DND-41 (cell line): Measurements from ENCODE around the gene PPP1CC.

Source experiments
- ATAC-seq: fragments of 200-7000 bp; cut with Tn5 transposase; 3 replicates; pipeline ENCODE4 v1.9.1; 2021; ENCODE audit warnings: low read depth; ENCODE audit not compliant: insufficient read depth
- DNase-seq: peaks from one replicate; pipeline ENCODE4 v3.0.0-alpha.2; 2020
- H2AFZ ChIP-seq: 2 replicates; pipeline ENCODE4 v1.6.0; 2012; ENCODE audit warnings: low read depth, low read length
- H3K27ac ChIP-seq: 2 replicates; pipeline ENCODE4 v1.5.1; 2012; ENCODE audit warnings: low read length, inconsistent platforms
- H3K27me3 ChIP-seq: fragments of 200-600 bp; sonication (generic); 2 replicates; pipeline ENCODE4 v1.6.0; 2012; ENCODE audit warnings: low read length, mild to moderate bottlenecking, inconsistent platforms; ENCODE audit not compliant: insufficient read depth, poor library complexity
- H3K36me3 ChIP-seq: 2 replicates; pipeline ENCODE4 v1.5.1; 2012; ENCODE audit warnings: low read length, inconsistent platforms; ENCODE audit not compliant: insufficient read depth
- H3K4me1 ChIP-seq: 2 replicates; pipeline ENCODE4 v1.5.1; 2012; ENCODE audit warnings: mild to moderate bottlenecking, low read length; ENCODE audit not compliant: insufficient read depth
- H3K4me2 ChIP-seq: 2 replicates; pipeline ENCODE4 v1.6.0; 2012; ENCODE audit warnings: mild to moderate bottlenecking, moderate library complexity, low read length, inconsistent platforms; ENCODE audit not compliant: insufficient read depth
- H3K4me3 ChIP-seq, 2 experiments: fragments of 200-600 bp in 1 of 2; shearing (Covaris generic) in 1 of 2; 2 replicates each; pipeline ENCODE4 v1.5.1; 2012 to 2016; ENCODE audit warnings: inconsistent platforms in 2 of 2, low read length in 2 of 2, mild to moderate bottlenecking in 2 of 2, low read depth in 1 of 2, moderate library complexity in 1 of 2
- H3K79me2 ChIP-seq: 2 replicates; pipeline ENCODE4 v1.6.0; 2012; ENCODE audit warnings: low read length, inconsistent platforms; ENCODE audit not compliant: insufficient read depth
- H3K9ac ChIP-seq: 2 replicates; pipeline ENCODE4 v1.6.0; 2012; ENCODE audit warnings: low read depth, mild to moderate bottlenecking, inconsistent platforms, low read length, moderate library complexity
- H3K9me3 ChIP-seq: 2 replicates; pipeline ENCODE4 v1.5.1; 2012; ENCODE audit warnings: low read length, moderate library complexity, mild to moderate bottlenecking, inconsistent platforms; ENCODE audit not compliant: insufficient read depth, severe bottlenecking
- H4K20me1 ChIP-seq: 2 replicates; pipeline ENCODE4 v1.6.0; 2012; ENCODE audit warnings: low read length; ENCODE audit not compliant: insufficient read depth
- EZH2 ChIP-seq: IDR thresholded peaks from 3 replicates; pipeline ENCODE4 v1.6.1; 2012; ENCODE audit warnings: borderline replicate concordance, low read depth, mild to moderate bottlenecking, moderate library complexity, low read length, inconsistent platforms; ENCODE audit not compliant: severe bottlenecking
- TF ChIP-seq, protein P1 (sequence below): IDR thresholded peaks from 2 replicates; pipeline ENCODE4 v1.5.1; 2012; ENCODE audit warnings: borderline replicate concordance, low read length, moderate library complexity, mild to moderate bottlenecking; ENCODE audit not compliant: poor library complexity, severe bottlenecking; ENCODE audit errors: extremely low read depth

PPP1CC gene

DNA sequence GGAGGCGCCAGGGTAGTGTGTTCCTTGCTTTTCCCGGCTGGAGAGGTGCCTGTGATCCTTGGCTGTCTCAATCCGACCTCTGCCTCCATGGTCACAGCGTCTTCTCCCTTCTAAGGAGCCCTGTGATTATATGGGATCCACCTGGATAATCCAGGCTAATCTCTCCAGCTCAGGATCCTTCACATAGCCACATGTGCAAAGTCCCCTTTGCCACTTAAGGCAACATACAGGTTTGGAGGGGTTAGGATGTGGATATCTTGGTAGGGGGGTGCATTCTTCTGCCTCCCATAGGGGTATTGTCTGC, 52.6 kb downstream of the PPP1CC start:
- Histone ChIP-seq H3K27me3 (no peaks in the 10 kb centered on the region), H3K79me2 (no peaks in the 10 kb centered on the region; the same call in 1 of the 2 replicates), H2AFZ (peak overlapping the region; percentile 71), H3K4me3 (peak overlapping the region in 1 of 2 experiments; percentile 57; a peak in 2 of 4 replicates), H3K27ac (peak overlapping the region; percentile 84), H3K9me3 (no peaks in the 10 kb centered on the region), H3K4me2 (peak overlapping the region; percentile 98), H3K9ac (peak overlapping the region; percentile 56), H3K36me3 (no peaks in the 10 kb centered on the region), H4K20me1 (no peaks in the 10 kb centered on the region), H3K4me1 (peaks cover 29% of the 10 kb centered on the region)
- no peak for DNase-seq
- TF ChIP-seq, protein P1, sequence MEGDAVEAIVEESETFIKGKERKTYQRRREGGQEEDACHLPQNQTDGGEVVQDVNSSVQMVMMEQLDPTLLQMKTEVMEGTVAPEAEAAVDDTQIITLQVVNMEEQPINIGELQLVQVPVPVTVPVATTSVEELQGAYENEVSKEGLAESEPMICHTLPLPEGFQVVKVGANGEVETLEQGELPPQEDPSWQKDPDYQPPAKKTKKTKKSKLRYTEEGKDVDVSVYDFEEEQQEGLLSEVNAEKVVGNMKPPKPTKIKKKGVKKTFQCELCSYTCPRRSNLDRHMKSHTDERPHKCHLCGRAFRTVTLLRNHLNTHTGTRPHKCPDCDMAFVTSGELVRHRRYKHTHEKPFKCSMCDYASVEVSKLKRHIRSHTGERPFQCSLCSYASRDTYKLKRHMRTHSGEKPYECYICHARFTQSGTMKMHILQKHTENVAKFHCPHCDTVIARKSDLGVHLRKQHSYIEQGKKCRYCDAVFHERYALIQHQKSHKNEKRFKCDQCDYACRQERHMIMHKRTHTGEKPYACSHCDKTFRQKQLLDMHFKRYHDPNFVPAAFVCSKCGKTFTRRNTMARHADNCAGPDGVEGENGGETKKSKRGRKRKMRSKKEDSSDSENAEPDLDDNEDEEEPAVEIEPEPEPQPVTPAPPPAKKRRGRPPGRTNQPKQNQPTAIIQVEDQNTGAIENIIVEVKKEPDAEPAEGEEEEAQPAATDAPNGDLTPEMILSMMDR = no peak
- TF ChIP-seq EZH2 = no peak
- ATAC-seq = no peak

DNA sequence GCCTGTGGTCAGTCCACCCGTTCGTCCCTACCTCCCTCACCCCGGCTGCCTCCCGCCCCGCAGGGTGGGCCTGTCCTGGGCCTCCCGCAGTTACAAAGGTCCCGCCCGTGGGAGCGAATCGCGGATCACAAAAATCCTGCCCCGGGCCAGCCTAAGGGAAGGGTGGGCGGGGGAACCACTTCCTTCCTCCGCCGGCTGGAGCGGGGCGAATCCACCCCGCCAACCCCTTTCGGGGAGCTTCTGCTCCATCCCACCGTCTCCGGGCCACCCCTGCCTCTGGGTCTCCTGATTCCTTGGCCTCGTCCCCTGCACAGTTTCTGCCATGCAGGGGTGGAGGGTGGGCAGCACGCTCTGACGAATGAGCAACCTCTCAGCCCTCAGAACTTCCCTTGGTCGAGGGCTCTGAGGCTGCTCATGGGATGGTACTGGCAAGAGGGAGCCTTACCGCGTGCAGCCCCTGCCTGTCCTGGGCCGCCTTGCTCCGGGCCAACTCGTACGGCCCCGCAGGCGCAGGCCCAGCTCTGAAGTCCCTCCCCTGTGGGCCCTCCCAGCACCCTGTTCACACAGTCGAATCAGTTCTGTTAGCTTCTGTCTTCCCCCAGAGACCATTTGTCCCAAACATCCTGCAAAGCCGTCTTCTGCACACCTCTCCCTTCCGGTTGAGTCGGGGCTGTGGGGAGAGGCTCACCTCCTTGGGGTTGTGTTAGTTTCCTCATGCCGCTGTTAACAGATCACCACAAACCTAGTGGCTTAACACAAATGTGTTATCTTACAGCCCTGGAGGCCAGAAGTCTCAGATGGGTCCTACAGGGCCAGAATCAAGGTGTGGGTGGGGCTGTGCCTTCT, 53.2 kb downstream of the PPP1CC start:
- no peaks in the 10 kb centered on the region for H3K27me3 ChIP-seq
- H3K79me2 ChIP-seq = no peaks in the 10 kb centered on the region; the same call in 1 of the 2 replicates
- TF ChIP-seq, protein P1 = no peak
- no peaks in the 10 kb centered on the region for H4K20me1 ChIP-seq
- peak overlapping the region; percentile 84 for H3K27ac ChIP-seq
- peak overlapping the region; percentile 98 for H3K4me2 ChIP-seq
- peak; percentile 81 for DNase-seq
- peak; percentile 77 for ATAC-seq
- H3K9ac ChIP-seq = peak overlapping the region; percentile 56
- no peaks in the 10 kb centered on the region for H3K36me3 ChIP-seq
- H3K9me3 ChIP-seq = no peaks in the 10 kb centered on the region
- peak overlapping the region; percentile 71 for H2AFZ ChIP-seq
- H3K4me1 ChIP-seq = peaks cover 29% of the 10 kb centered on the region
- peak overlapping the region; percentile 32 to 57; a peak in 3 of 4 replicates for H3K4me3 ChIP-seq

DNA sequence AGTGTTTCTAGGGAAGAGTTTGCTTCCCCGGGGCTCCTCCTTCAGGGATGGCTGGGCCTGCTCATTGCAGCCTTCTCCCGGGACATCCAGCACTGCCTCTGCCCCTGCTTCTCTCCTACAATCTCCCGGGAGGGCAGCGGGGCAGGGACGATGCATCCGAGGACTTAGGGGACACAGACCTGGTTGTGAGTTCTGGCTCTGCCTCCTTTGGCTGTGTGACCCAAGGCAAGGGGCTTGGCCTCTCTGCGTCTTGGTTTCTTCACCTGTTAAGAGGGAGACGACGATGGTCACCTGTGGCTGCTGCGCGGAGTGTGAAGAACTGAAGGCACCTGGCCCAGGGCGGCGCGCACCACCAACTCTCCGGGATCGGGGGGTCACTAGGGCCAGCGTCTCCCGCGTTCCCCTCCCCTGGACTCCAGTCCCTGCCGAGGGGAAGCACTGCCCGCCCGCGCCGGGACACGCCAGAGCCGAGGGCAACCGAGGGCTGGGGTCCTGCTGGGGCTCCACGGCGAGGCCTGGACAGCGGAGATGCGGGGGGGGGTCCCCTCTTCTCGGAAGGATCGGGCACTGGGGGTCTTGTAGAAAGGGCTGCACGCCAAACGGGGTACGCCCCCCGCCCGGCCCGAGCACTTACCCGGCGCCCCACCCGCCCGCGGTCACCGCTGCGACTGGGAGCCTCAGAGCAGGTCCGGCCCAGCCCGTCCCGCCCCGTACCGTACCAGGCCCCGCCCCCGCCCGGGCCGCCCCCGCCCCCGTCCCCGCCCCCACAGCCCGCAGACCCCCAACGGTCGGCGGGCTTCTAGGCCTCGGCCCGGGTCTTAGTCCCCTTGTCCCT, 54.0 kb downstream of the PPP1CC start, which contains the start of gene HVCN1:
Gene HVCN1, minus strand, starts transcription at position 670 of the 835 bp plus-strand sequence. CDS start 5,870 bp downstream, outside the sequence.
- Histone ChIP-seq H3K4me2 (peak within 1 kb of the TSS; percentile 98), H3K9me3 (no peaks in the 10 kb centered on the region), H3K4me1 (peaks cover 29% of the 10 kb centered on the region), H3K27me3 (no peaks in the 10 kb centered on the region), H4K20me1 (no peaks in the 10 kb centered on the region), H3K36me3 (no peaks in the 10 kb centered on the region), H3K4me3 (peak within 1 kb of the TSS; percentile 50 to 57; a peak in 3 of 4 replicates), H3K27ac (peak within 1 kb of the TSS; percentile 84), H2AFZ (peak within 1 kb of the TSS; percentile 82), H3K9ac (peak within 1 kb of the TSS; percentile 56), H3K79me2 (no peaks in the 10 kb centered on the region; the same call in 1 of the 2 replicates)
- DNase-seq = no peak
- TF ChIP-seq EZH2 = no peak
- TF ChIP-seq, protein P1 = no peak
- ATAC-seq = peak; percentile 67
